MCF 10A (cell line): ENCODE measurements around the gene FAM177A1. TPM values are rescaled to one million over a fixed set of nuclear protein-coding genes. Genes with fewer than 3 reads are reported as not detected.

Experiments used
- BruUV-seq: library from RNA; stranded (reverse); fragments of 400-500 nt; replicated peaks from 2 replicates; lab custom pipeline; 2021; lab: Mats Ljungman, UMichigan
- CTCF ChIA-PET: fragments of 300-600 bp; sonication (Branson Sonifier 250); formaldehyde crosslinking; extraction: SDS; loops from one replicate; lab custom pipeline; 2021; ENCODE audit warnings: antibody characterized with exemption, inconsistent platforms; lab: Yijun Ruan, JAX
- POLR2A ChIA-PET: fragments of 300-600, 350-650 bp; sonication (Branson Sonifier 250); formaldehyde crosslinking; extraction: SDS; loops from one replicate; lab custom pipeline; 2020; ENCODE audit warnings: antibody characterized with exemption, inconsistent platforms; lab: Yijun Ruan, JAX
- DNase-seq: peaks from one replicate; pipeline ENCODE4 v3.0.0-alpha.2; 2018; ENCODE audit not compliant: unreplicated experiment
- H3K27ac Mint-ChIP-seq: one replicate; pipeline ENCODE4 v1.8.0; 2022; ENCODE audit warnings: mild to moderate bottlenecking, low read depth, mixed read lengths; ENCODE audit not compliant: unreplicated experiment
- H3K27me3 Mint-ChIP-seq: one replicate; pipeline ENCODE4 v1.8.0; 2022; ENCODE audit warnings: mixed read lengths; ENCODE audit not compliant: insufficient read depth, unreplicated experiment
- H3K36me3 Mint-ChIP-seq: one replicate; pipeline ENCODE4 v1.8.0; 2022; ENCODE audit warnings: mild to moderate bottlenecking, moderate library complexity, mixed read lengths; ENCODE audit not compliant: insufficient read depth, unreplicated experiment
- H3K4me1 Mint-ChIP-seq: one replicate; pipeline ENCODE4 v1.8.0; 2022; ENCODE audit warnings: mixed read lengths; ENCODE audit not compliant: insufficient read depth, unreplicated experiment
- H3K4me3 Mint-ChIP-seq: one replicate; pipeline ENCODE4 v1.8.0; 2022; ENCODE audit warnings: mild to moderate bottlenecking, moderate library complexity, mixed read lengths; ENCODE audit not compliant: unreplicated experiment
- H3K9me3 Mint-ChIP-seq: one replicate; pipeline ENCODE4 v1.8.0; 2022; ENCODE audit warnings: mixed read lengths; ENCODE audit not compliant: unreplicated experiment
- intact Hi-C: fragments of 100-400 bp; cut with micrococcal nuclease; formaldehyde crosslinking; loops from 2 replicates; pipeline ENCODE4 v1.14.1; 2022
- total RNA-seq: library from RNA; stranded (reverse); gene quantifications from 2 replicates; pipeline ENCODE4 v1.2.3, GENCODE V29; 2022
- TF ChIP-seq, protein P1 (sequence below): fragments of 200-600 bp; IDR thresholded peaks from one replicate; pipeline ENCODE4 v1.8.0; 2022; ENCODE audit warnings: antibody characterized with exemption, mild to moderate bottlenecking; ENCODE audit not compliant: unreplicated experiment

Gene FAM177A1
- total RNA-seq, 1 experiment from 2014 or later = 73.9 TPM

DNA sequence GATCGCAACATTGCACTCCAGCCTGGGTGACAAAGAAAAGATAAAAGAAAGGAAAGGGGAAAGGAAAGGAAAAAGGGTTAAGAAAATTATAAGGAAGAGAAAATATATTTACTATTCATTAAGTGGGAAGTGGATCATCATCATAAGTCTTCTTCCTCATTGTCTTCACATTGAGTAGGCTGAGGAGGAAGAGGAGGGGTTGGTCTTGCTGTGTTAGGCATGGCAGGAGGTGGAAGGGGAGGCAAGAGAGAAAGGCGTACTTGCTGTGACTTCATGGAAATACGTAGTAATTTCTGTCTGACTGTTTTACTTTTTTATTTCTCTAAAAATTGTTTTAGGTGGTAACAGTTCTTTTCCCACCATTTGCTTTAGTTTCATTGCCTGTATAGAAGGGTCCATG, 26.2 kb downstream of the FAM177A1 start:
- Mint-ChIP-seq H3K4me3 (no peak overlapping the region), H3K36me3 (peaks cover 40% of the 10 kb centered on the region)
- intact Hi-C loops = no loop called here

DNA sequence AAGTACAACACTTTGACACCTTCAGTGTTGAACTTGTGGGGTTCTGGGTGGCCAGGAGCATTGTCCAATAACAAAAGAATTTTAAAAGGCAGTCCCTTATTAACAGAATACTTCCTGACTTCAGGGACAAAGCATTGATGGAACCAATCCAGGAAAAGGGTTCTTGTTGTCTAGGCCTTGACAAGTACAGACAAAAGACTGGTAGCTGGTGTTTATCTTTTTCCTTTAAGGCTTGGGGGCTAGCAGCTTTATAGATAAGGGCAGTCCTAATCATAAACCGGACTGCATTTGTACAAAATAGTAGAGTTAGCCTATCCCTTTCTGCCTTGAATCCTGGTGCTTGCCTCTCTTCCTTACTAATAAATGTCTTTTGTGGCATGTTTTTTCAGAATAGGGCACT, 27.4 kb downstream of the FAM177A1 start:
- no peak overlapping the region for H3K4me3 Mint-ChIP-seq
- peaks cover 33% of the 10 kb centered on the region for H3K36me3 Mint-ChIP-seq
- no peak for DNase-seq
- POLR2A ChIA-PET = interaction anchor here (0.7 kb wide), 2 partner anchors 30 to 395 kb away, joined by 3 to 4 read pairs; no protein-coding TSS in a partner anchor
- H3K9me3 Mint-ChIP-seq = no peaks in the 10 kb centered on the region
- H3K27ac Mint-ChIP-seq = no peak overlapping the region
- no peaks in the 10 kb centered on the region for H3K27me3 Mint-ChIP-seq
- intact Hi-C loops = no loop called here
- no TSS peak for BruUV-seq
- TF ChIP-seq, protein P1, sequence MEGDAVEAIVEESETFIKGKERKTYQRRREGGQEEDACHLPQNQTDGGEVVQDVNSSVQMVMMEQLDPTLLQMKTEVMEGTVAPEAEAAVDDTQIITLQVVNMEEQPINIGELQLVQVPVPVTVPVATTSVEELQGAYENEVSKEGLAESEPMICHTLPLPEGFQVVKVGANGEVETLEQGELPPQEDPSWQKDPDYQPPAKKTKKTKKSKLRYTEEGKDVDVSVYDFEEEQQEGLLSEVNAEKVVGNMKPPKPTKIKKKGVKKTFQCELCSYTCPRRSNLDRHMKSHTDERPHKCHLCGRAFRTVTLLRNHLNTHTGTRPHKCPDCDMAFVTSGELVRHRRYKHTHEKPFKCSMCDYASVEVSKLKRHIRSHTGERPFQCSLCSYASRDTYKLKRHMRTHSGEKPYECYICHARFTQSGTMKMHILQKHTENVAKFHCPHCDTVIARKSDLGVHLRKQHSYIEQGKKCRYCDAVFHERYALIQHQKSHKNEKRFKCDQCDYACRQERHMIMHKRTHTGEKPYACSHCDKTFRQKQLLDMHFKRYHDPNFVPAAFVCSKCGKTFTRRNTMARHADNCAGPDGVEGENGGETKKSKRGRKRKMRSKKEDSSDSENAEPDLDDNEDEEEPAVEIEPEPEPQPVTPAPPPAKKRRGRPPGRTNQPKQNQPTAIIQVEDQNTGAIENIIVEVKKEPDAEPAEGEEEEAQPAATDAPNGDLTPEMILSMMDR = no peak
- H3K4me1 Mint-ChIP-seq = peaks cover 4% of the 10 kb centered on the region
- CTCF ChIA-PET = no interaction called here

More for the DNA sequence above, 26.2 kb downstream of the FAM177A1 start:
- CTCF ChIA-PET = no interaction called here
- Mint-ChIP-seq H3K27me3 (no peaks in the 10 kb centered on the region), H3K4me1 (peaks cover 5% of the 10 kb centered on the region), H3K9me3 (no peaks in the 10 kb centered on the region), H3K27ac (no peak overlapping the region)
- DNase-seq = no peak
- BruUV-seq = no TSS peak
- TF ChIP-seq, protein P1 = no peak
- POLR2A ChIA-PET = no interaction called here

DNA sequence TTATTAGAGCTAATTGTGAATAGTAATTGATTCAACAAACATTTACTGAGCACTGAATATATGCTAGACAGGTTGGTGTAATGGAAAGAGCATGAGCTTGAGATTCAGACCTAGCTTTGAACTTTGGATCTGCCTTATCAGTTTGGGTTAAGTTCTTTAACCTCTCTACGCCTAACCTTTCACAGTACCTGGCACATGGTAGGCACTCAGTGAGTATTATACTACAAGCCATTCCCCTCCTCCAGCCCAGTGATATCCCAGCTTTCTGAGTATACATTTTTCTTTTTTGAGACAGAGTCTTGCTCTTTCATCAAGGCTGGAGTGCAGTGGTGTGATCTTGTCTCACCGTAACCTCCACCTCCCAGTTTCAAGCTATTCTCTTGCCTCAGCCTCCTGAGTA, 32.0 kb downstream of the FAM177A1 start:
- CTCF ChIA-PET = interaction anchor here (0.6 kb wide), 2 partner anchors 14 to 47 kb away, joined by 3 read pairs; no protein-coding TSS in a partner anchor
- H3K9me3 Mint-ChIP-seq = no peaks in the 10 kb centered on the region
- no peak overlapping the region for H3K27ac Mint-ChIP-seq
- peaks cover 39% of the 10 kb centered on the region for H3K36me3 Mint-ChIP-seq
- H3K4me3 Mint-ChIP-seq = no peak overlapping the region
- no peaks in the 10 kb centered on the region for H3K27me3 Mint-ChIP-seq
- no peak for DNase-seq
- TF ChIP-seq, protein P1 = no peak
- POLR2A ChIA-PET = interaction anchor here (1.5 kb wide), 1 partner anchor 43 kb away, joined by 3 read pairs; the partner anchor contains the start of gene PPP2R3C
- no peaks in the 10 kb centered on the region for H3K4me1 Mint-ChIP-seq
- no TSS peak for BruUV-seq
- intact Hi-C loops = no loop called here

DNA sequence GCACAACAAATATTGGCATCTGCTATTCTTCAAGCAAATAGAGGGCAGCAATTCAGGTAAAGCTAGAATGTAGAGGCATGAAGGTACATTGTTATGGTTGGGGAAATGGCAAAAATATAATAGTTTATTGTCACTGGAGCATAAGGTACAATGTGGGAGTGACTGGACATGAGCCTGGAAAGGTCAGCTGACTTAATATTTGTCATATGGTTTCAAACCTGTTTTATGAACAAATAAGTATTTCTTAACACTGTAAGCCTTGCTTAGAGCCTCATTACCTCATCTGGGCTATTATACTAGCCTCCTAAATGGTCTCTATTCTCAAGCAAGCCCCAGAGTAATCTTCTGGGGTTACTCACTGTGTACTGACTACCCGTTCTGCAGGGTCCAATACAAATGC, 33.7 kb downstream of the FAM177A1 start:
- intact Hi-C loops = no loop called here

More for the DNA sequence above, 33.7 kb downstream of the FAM177A1 start:
- H3K4me3 Mint-ChIP-seq = no peak overlapping the region
- CTCF ChIA-PET = no interaction called here
- no peaks in the 10 kb centered on the region for H3K9me3 Mint-ChIP-seq
- H3K4me1 Mint-ChIP-seq = no peaks in the 10 kb centered on the region
- DNase-seq = no peak
- BruUV-seq = no TSS peak
- no peak overlapping the region for H3K27ac Mint-ChIP-seq
- H3K27me3 Mint-ChIP-seq = no peaks in the 10 kb centered on the region
- H3K36me3 Mint-ChIP-seq = peaks cover 42% of the 10 kb centered on the region
- POLR2A ChIA-PET = interaction anchor here (0.6 kb wide), 1 partner anchor 78 kb away, joined by 3 read pairs; no protein-coding TSS in a partner anchor
- TF ChIP-seq, protein P1 = no peak
